Tibial nerve (tissue), 4 donors: ENCODE data around the gene NHLRC4. TPM values are rescaled to one million over a fixed set of nuclear protein-coding genes. Genes with fewer than 3 reads are reported as not detected.

Source experiments
- DNase-seq, 2 donors: peaks; one replicate each; pipeline ENCODE4 v3.0.0-alpha.2; 2019; ENCODE audit warnings: low spot score in 2 of 2
- H3K27ac ChIP-seq, 4 donors: fragments of 200-600 bp; sonication (generic) in 3 of 4; one replicate each; pipeline ENCODE4 v1.5.1; 2017 to 2019; ENCODE audit warnings: mild to moderate bottlenecking in 1 of 4
- H3K27me3 ChIP-seq, 2 donors: fragments of 200-600 bp; sonication (generic) in 1 of 2; one replicate each; pipeline versions ENCODE4 v1.5.1 to v1.6.0; 2017 to 2019
- H3K36me3 ChIP-seq, 3 donors: fragments of 200-600 bp; sonication (generic); one replicate each; pipeline ENCODE4 v1.5.1; 2018 to 2019
- H3K4me1 ChIP-seq, 4 donors: fragments of 200-600 bp; sonication (generic) in 3 of 4; one replicate each; pipeline ENCODE4 v1.5.1; 2017 to 2019
- H3K4me3 ChIP-seq, 4 donors: fragments of 200-600 bp; sonication (generic) in 3 of 4; one replicate each; pipeline ENCODE4 v1.5.1; 2017 to 2019; ENCODE audit warnings: mild to moderate bottlenecking in 1 of 4, moderate library complexity in 1 of 4
- H3K9me3 ChIP-seq, 4 donors: fragments of 200-600 bp; sonication (generic) in 3 of 4; one replicate each; pipeline ENCODE4 v1.5.1; 2017 to 2019
- CTCF ChIP-seq, 5 experiments: fragments of 200-600 bp in 3 of 5; fragments of 450-650 bp in 2 of 5; sonication (generic) in 3 of 5; IDR thresholded peaks; one replicate each; pipeline ENCODE4 v1.5.1; 2016 to 2019; ENCODE audit warnings: antibody characterized with exemption in 5 of 5, mild to moderate bottlenecking in 3 of 5, moderate library complexity in 2 of 5
- EP300 ChIP-seq, 2 donors: sonication (generic); formaldehyde crosslinking; IDR thresholded peaks; one replicate each; pipeline ENCODE4 v1.6.1; 2017; ENCODE audit warnings: antibody characterized with exemption in 2 of 2, mild to moderate bottlenecking in 1 of 2
- POLR2A ChIP-seq, 2 donors: fragments of 450-650 bp; IDR thresholded peaks; one replicate each; pipeline ENCODE4 v1.6.1; 2017; ENCODE audit warnings: antibody characterized with exemption in 2 of 2, mild to moderate bottlenecking in 2 of 2, moderate library complexity in 2 of 2
- WGBS, 2 donors: methylation state at CpG; one replicate each; pipeline ENCODE4 v1.1.5; 2018; 5-methylcytosine and 5-hydroxymethylcytosine counted together
- total RNA-seq, 4 donors: library from RNA; depleted of rRNA; stranded (reverse); fragments of >200 nt; gene quantifications; one replicate each; pipeline ENCODE4 v1.1.0, GENCODE V29; 2016

The NHLRC4 gene
- total RNA-seq, 4 donors from 2014 or later, result 0.98 to 5.2 (median 1.9) TPM

DNA sequence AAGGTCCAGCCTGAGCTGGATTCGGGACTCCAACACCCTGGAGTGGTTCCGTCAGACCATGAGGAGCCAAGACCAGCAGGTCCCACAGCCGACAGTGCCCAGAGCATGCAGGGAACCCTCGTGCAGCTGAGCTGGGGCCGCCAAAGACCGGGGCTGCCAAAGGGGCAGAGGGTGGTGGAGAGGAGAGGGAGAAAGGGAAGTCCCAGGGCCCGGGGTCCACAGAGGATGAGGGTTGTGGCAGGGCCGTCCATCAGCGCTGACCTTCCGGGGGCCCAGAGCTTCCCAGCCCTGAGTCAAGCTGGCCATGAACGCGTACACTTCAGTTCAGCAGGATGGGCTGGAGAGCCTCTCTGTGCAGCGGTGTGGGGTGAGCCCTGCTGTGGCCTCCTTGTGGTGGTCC, 46.0 kb upstream of the NHLRC4 start:
- Histone ChIP-seq H3K4me1 (peaks cover 0 to 11% (median 7%) of the 10 kb centered on the region in 4 donors), H3K36me3 (peaks cover 0 to 59% (median 0%) of the 10 kb centered on the region in 3 donors), H3K4me3 (no peak overlapping the region), H3K9me3 (no peaks in the 10 kb centered on the region), H3K27me3 (no peaks in the 10 kb centered on the region), H3K27ac (no peak overlapping the region)
- TF ChIP-seq CTCF (IDR thresholded peaks at IDR 0.05), result no peak
- no peak for TF ChIP-seq EP300 (IDR thresholded peaks at IDR 0.05)
- no peak for TF ChIP-seq POLR2A (IDR thresholded peaks at IDR 0.05)
- 93 to 94% methylated on average over 12 to 13 of the region's 13 CpGs for WGBS, 2 donors
- no peak for DNase-seq

DNA sequence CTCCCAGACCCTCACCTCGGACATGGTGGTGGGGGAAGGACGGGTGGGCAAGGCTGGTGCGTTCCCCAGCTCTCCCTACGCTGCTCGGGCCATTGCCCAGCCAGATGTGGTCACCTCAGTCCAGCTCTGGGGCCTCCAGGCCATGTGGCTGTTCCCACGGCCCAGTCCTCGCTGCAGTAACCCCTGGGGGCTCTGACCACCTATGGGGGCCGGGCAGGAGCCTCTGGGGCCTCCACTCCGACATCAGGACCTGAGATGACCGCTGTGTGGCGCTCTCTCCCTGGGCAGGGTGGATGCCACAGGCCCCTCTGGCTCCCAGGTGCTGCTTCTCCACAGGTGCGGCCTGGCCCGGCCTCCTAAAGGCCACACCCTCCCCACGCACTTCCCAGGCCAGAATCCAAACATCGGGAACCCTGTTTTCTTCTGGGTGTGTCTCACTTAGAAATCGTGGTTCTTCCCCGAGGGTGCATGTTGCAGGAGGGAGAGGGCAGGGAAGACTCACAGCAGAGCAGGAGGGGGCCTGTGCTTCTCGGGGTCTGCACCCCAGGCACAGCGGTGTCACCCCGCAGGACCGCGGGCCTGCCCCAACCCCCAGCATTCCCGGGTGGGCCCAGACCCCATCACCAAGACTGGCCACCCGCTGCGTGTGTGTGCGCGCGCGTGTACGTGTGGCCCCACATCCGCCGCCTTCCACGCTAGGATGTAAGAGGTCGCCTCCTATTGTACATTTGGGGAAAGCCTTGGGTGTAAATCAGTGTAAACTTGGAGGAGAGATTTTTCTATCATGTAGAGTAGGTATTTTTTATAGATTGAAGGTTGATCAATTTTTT, 45.2 kb upstream of the NHLRC4 start:
- Histone ChIP-seq H3K9me3 (no peaks in the 10 kb centered on the region), H3K27me3 (no peaks in the 10 kb centered on the region), H3K27ac (no peak overlapping the region), H3K36me3 (peaks cover 0 to 52% (median 0%) of the 10 kb centered on the region in 3 donors), H3K4me1 (peaks cover 0 to 18% (median 15%) of the 10 kb centered on the region in 4 donors), H3K4me3 (no peak overlapping the region)
- DNase-seq, result no peak
- 75 to 79% methylated on average over 29 to 32 of the region's 34 CpGs for WGBS, 2 donors
- TF ChIP-seq CTCF (IDR thresholded peaks at IDR 0.05) (peak in 1 of 5 experiments; percentile 7), EP300 (IDR thresholded peaks at IDR 0.05) (no peak)

- 69 to 80% methylated on average over 21 of the region's 23 CpGs for WGBS, 2 donors
- H3K4me3 ChIP-seq, result no peak overlapping the region
- H3K27ac ChIP-seq, result no peak overlapping the region
- no peaks in the 10 kb centered on the region for H3K9me3 ChIP-seq
- H3K36me3 ChIP-seq, result peaks cover 0 to 42% (median 0%) of the 10 kb centered on the region in 3 donors
- H3K27me3 ChIP-seq, result no peaks in the 10 kb centered on the region
- no peak for TF ChIP-seq POLR2A (IDR thresholded peaks at IDR 0.05)
- no peak for TF ChIP-seq CTCF (IDR thresholded peaks at IDR 0.05)
- no peak for TF ChIP-seq EP300 (IDR thresholded peaks at IDR 0.05)
- no peak for DNase-seq
- H3K4me1 ChIP-seq, result peaks cover 0 to 21% (median 16%) of the 10 kb centered on the region in 4 donors
Measured at GRCh38 chr16:522320-523096, 44.3 kb upstream of the NHLRC4 start.

GRCh38 chr16:523097-523741, 43.6 kb upstream of the NHLRC4 start:
- Histone ChIP-seq H3K4me1 (peaks cover 0 to 22% (median 17%) of the 10 kb centered on the region in 4 donors), H3K4me3 (no peak overlapping the region), H3K27ac (no peak overlapping the region), H3K9me3 (no peaks in the 10 kb centered on the region), H3K27me3 (no peaks in the 10 kb centered on the region), H3K36me3 (peaks cover 0 to 37% (median 0%) of the 10 kb centered on the region in 3 donors)
- WGBS, 2 donors, result 91 to 97% methylated on average over 13 to 22 of the region's 22 CpGs
- TF ChIP-seq CTCF (IDR thresholded peaks at IDR 0.05) (no peak), POLR2A (IDR thresholded peaks at IDR 0.05) (no peak), EP300 (IDR thresholded peaks at IDR 0.05) (no peak)
- DNase-seq, result no peak
